Kidney glomerular epithelial cell (primary cell): ENCODE measurements around the gene IL1RN.
"Not testable (repeated sequence)": the region's sequence is repeated elsewhere in the genome, so short reads cannot be mapped to it uniquely, and the experiment has no call there.

Experiments
- DNase-seq: peaks from one replicate; lab custom pipeline; 2025; lab: John Stamatoyannopoulos, UW

The IL1RN gene, protein sequence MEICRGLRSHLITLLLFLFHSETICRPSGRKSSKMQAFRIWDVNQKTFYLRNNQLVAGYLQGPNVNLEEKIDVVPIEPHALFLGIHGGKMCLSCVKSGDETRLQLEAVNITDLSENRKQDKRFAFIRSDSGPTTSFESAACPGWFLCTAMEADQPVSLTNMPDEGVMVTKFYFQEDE

DNA sequence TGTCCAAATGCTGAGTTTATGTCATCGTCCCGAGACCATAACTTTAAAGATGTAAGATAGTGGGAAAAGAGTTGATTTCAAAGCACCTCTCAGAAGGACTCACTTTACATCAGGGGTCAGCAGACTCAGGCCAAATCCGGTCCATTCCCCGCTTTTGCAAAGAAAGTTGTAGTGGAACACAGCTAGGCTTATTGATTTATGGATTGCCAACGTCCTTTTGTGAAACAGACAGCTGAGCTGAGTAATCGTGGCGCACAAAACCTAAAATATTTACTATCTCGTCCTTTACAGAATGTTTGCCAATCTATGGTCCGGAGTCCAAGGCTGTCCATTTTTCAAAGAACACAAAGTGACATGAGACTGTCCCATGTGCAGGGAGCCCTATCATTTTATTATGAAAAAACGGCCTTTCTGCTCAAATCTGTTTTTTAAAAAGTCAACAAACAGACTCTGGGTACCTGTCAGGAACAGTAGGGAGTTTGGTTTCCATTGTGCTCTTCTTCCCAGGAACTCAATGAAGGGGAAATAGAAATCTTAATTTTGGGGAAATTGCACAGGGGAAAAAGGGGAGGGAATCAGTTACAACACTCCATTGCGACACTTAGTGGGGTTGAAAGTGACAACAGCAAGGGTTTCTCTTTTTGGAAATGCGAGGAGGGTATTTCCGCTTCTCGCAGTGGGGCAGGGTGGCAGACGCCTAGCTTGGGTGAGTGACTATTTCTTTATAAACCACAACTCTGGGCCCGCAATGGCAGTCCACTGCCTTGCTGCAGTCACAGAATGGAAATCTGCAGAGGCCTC, at the start of gene IL1RN:
TSS of gene IL1RN (plus strand) at position 754 of the 801 bp plus-strand sequence. CDS start at position 781, 27 bp downstream.
- no peak for DNase-seq

DNA sequence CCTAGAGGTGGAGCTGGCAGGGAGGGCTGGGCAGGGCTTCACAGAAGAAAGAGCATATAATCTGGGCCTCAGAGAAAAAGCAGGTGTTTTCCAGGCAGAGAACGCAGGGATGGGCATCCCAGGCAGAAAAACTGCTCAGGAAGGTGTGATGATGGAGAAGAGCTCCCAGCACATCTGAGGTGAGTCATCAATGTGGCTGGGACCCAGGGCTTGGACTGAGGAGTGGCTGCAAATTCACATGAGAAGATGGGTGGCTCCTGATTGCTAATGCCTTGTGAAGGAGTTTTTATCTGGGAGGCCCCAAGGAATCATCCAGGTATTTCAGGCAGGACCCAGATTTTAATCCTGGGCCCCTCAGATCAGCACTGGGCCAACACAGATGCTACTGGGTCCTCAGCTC, 49.5 kb upstream of the IL1RN start:
- peak; percentile 8 for DNase-seq

DNA sequence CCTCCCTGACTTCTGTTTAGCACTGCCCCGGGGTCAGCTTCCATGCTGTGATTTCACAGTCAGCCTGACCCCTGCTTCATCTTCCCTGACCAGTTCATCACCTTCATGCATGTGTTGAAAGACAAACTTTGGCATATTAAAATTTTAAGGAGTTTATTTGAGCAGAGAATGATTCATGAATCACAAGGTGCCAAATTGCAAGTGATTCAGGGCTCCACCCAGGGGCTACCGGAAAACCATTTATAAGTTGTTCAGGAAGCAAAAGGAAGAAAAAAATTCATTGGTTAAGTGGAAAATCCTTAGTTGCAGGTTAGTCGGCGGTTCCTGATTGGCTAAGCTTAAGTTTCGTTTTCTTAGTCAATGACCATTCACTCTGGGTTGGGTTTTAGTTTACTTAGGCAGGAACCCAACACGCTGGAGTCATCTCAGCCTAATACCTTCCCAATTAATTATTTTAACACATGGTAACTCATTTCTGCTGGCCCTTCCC, 49.0 kb upstream of the IL1RN start:
- peak; percentile 74 for DNase-seq

DNA sequence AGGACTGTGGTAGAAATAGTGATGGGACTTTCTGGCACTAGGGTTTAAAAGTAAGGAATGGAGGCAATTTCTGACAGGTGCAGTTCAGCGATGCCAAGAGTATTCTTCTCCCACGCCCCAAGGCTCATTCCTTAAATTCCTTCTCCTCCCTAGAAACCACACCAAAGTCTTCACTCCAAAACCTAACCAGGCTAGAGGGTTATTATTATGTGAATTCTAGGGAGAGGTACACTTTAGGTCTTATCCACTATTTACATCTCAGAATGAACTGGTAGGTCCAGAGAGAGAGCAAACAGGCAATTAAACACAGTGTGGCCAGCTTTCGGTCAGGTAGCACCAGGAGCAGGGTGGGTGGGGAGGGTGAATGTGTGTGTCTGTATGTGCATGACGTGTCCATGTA, 48.3 kb upstream of the IL1RN start:
- no peak for DNase-seq

DNA sequence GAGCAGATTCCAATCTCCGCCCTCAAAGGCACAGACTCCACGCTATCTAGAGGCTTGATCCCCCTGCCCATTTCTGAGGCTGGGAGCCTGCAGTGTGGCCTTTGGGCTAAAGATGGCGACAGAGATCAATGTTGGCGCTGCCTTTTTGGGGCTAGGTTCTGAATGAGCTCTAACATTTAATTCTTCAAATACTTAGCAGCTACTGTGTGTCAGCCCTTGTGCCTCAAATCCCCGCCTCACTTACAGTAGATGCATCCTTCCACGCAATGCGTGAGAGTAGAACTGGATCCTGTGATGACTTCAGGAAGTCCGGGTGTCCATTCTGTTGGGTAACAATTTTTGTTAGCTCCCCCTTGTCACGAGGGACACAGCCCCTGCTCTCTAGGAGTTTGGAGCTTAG, 47.3 kb upstream of the IL1RN start:
- DNase-seq = no peak

DNA sequence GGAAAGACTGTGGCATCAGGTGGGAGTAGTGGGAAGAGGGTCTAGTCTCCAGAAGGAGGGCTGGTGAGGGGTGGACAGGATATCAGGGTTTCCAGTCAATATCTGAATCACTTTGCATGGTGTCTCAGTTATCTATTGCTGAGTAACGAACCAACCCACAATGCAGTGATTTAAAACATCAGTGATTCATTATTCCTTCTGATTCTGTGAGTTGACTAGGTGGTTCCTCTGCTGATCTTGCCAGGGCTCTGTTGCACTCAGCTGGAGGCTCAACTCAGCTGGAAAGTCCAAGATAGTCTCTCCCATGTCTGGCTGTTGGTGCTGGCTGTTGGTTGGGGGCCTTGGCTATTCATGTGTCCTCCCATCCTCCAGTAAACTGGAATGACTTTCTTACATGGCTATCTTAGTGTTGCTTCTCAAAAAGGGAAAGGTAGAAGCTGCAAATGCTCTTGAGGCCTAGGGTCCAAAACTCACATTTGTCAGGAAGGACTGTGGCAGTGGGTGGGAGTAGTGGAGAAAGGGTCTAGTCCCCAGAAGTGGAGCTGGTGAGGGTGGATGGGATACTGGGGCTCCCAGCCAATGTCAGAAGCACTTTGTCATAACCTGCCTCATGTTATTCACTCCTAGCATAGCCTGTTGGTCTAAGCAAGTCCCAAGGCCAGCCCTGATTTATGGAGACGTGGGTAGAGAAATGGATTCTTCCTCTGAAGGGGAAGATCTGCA, 45.7 kb upstream of the IL1RN start:
- no peak for DNase-seq

DNA sequence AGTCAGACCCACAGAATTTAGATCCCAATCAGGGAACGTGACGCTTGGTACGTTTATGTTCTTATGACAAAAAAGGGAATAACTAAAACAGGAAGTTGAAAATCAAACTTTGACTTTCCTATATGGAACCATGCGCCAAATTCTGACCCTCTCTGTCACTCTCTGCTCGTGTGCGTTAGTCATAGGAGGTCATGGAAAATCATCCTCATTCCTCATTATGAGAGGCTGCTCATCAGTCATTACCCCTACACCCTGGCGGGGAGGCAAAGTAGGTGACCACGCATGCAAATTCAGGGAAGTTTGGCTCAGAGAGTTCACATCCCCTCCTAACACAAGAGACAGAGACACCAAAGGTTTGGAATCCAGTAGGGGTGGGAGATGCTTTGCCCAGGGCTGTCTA, 44.1 kb upstream of the IL1RN start:
- no peak for DNase-seq

DNA sequence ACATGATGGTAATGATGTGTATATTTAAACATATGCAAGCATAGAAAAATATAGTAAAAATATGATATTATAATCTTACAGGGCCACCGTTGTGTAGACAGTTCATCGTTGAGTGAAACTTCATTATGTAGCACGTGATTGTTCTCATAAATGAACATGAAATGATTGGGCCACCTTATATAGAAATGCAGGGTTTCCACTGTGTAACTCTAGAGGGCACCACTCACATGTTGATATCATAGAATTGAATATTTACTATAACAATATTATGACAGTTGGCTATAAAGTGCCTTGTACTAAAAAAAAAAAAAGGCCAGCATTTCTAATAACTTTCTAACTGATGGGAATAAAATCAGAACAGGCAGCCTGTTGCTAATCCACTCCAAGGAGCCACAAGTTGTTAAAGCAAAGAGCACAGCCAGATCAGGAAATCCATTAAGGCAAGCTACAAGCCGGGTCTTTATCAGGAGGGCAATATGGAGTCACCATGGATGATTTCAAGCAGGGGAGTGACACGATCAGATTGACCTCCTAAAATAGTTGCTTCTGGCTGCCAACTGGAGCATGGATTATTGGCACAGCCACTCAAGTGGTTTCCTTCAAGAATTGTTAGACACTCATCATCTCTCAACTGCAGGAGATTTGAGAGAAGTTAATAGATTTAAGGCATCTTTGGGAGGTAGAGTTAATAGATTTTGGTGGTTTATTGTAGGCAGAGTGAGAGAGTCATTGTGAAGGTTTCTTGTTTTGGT, 43.0 kb upstream of the IL1RN start:
- no peak for DNase-seq

DNA sequence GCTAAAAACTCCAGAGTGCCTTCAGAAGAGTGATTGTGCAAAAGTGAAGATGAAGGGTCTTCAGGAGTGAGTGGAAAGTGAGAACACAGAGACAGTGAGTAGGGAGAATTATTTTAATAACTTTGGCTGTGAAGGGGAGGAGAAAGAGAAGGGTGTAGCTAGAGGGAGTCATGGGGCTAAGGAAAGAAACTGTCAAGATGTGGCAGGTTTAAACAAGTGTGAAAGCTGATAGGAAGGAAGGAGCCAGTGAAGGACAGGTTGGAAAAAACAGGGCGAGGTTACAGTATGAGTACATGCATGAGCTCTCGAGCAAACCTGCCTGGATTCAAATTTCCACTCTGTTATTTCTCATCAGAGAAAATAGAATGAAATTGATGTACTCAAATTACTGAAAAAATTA, 41.9 kb upstream of the IL1RN start:
- no peak for DNase-seq

DNA sequence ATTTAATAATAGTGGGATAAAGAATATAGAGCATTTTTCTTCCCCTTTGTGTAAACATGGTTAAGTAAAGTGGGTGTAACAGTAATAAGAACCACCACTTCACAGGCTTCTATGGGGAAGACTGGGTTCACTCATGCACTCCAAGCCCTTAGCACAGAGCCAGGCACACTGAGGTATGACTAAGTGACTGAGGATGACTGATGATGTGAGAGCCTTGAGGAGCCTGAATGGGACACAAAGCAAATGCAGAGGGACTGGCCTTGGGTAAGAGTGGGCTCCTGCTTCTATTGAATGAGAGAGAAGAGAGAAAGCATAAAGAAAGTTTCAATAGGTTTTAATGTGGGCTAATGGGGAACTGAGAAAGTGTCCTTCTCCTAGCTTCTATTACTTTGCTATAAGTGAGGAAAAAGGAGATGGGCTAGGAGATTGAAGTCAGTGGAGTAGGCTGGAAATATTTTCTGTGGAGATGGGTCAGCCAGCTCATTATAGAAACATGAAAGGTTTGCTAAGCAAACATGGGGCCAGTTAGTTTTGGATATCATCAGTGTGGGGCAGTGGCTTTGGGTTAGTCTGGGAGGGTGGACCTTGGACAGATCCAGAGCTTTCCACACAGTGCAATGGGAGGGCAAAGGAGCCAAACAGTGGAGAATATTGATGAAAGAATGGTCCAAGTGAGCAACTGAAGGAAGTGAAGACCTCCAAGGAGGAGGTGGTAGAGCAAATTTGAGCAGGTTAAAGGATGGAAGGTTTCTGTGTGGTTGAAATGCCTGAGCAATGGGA, 39.0 kb upstream of the IL1RN start:
- DNase-seq = no peak

DNA sequence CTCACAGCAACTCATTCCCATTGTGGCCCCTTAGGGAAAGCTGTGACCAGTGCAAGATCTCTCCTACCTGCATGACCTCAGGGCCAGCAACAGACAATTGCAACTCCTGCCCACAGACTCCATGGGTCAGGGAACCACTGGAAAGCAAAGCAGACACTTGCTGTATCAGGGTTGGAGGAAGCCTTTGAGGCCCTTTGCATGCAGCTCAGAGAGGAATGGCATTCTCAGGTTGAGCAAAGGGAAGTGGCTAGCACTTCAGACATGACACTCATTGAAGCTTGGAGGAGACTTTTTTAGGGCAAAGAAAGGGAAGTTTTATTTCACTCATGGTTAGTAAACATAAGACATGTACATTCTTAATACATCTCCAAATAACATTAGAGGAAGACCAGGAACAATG, 37.5 kb upstream of the IL1RN start:
- no peak for DNase-seq

DNA sequence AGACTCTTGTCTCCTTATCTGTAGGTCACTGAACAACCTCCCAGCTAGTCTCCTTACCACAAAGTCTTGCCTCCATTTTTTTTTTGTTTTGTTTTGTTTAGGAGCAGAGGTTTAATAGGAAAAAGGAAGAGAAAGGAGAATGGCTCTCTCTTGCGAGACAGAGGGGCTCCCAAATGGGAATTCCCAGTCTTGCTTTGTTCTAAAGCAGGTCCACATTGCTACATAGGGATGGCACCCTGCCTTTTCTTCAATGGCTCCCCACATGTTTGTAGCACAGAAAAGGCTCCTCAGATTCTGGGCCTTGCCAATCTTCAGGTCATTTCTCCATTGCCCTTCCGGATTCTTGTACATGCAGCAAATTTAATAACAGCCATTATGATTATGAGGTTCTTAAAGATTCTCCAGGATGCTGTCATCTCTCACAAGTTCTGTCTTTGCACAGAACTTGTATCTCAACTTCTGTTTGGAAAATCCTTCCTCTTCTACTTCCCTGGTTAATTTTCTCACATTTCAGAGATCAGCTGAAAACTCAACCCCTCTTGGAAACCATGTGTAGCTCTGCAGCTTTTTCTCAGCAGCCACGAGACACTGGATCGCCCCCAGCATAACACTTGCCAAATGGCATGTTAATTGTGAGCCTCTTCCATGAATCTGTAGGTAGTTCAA, 36.0 kb upstream of the IL1RN start:
- DNase-seq = no peak

DNA sequence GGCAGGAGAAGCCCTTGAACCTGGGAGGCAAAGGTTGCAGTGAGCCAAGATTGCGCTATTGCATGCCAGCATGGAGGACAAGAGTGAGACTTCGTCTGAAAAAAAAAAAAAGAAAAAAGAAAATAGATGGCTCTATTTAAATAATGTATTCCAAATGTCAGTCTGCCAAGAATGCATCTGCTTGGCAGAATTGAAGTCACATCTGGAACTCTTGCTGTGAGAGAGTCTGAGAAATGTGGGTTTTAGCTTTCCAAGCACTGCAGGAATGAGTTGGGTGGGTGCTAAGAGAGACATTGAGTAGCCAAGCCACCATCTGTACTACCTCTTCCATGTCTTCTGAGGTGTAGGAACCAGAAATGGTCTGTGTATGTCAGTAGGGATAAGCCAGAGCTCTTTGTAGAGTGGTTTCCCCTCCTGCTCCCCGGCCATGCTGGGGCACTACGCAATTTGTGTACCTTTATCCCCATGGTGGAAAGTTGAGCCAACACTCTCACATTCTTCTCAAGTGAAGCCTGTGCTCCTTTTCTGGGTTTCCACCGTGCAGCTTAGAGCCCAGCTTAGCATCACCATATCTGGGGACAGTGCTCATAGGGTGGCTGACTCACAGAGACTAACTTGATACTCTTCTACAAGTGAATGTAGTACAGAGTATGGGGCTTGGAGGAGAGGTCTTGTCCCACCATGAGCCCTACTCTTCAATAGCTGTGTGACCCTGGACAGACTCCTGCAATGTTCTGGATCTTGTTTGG, 34.4 kb upstream of the IL1RN start:
- no peak for DNase-seq

DNA sequence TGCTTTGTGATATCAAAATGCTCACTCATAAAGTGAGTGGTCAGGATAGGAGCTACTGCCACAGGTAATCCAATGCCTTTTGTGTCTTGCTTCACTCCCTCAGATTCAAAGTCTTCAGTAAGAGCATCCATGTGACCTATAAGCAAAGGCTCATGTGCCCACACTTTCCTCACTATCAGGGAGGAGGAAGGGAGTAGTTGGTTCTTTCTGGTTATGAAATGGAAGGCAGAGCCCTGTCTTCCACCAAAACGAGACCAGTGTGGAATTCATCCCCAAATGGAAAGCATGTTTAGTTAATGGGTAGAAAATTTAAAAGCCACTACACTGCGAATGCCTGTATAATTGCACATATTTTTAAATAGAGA, 33.8 kb upstream of the IL1RN start:
- DNase-seq = no peak

DNA sequence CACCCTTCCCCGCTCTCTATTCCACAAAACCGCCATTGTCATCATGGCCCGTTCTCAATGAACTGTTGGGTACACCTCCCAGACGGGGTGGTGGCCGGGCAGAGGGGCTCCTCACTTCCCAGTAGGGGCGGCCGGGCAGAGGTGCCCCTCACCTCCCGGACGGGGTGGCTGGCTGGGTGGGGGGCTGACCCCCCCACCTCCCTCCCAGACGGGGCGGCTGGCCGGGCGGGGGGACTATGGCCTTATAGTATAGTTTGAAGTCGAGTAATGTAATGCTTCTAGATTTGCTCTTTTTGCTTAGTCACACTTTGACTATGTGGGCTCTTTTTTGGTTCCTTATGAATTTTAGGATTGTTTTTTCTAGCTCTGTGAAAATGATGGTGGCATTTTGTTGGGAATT, 31.1 kb upstream of the IL1RN start:
- not testable (repeated sequence) for DNase-seq

DNA sequence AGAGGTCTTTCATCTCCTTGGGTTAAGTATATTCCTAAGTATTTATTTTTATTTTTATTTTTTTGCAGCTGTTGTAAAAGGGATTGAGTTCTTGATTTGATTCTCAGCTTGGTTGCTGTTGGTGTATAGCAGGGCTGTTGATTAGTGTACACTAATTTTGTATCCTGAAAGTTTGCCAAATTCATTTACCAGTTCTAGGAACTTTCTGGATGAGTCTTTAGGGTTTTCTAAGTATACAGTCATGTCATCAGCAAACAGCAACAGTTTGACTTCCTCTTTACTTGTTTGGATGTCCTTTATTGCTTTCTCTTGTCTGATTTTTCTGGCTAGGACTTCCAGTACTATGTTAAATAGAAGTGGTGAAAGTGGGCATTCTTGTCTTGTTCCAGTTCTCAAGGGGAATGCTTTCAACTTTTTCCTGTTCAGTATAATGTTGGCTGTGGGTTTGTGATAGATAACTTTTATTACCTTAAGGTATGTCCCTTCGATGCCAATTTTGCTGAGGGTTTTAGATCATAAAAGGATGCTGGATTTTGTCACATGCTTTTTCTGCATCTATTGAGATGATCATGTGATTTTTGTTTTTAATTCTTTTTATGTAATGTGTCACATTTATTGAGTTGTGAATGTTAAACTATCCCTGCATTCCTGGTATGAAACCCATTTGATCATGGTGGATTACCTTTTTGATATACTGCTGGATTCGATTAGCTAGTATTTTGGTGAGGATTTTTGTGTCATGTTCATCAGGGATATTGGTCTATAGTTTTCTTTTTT, 30.4 kb upstream of the IL1RN start:
- not testable (repeated sequence) for DNase-seq

DNA sequence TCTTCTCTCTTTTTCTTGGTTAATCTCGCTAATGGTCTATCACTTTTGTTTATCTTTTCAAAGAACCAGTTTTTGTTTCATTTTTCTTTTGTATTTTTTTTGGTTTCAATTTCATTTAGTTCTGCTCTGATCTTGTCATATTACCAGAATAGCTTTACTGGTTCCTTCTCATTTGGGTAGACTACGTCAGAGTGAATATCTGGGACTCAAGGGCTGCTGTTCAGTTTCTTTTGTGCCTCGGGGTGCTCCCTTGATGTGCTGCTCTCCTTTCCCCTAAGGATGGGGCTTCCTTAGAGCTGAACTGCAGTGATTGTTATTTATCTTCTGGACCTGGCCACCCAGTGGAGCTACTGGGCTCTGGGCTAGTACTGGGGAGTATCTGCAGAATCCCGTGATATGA, 29.4 kb upstream of the IL1RN start:
- no peak for DNase-seq

DNA sequence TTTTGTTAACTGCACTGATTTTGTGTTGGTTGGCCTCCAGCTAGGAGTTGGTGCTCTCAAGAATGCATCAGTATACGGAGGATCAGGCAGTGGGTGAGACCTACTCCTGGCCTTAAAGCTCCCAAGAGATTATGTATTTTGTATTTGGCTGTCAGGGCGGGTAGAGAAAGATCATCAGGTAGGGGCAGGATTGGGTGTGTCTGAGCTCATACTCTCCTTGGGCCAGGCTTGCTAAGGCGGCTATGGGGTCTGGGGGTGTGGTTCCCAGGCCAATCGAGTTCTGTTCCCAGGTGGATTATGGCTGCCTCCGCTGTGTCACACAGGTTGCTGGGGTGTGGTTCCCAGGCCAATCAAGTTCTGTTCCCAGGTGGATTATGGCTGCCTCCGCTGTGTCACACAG, 28.9 kb upstream of the IL1RN start:
- DNase-seq = no peak

DNA sequence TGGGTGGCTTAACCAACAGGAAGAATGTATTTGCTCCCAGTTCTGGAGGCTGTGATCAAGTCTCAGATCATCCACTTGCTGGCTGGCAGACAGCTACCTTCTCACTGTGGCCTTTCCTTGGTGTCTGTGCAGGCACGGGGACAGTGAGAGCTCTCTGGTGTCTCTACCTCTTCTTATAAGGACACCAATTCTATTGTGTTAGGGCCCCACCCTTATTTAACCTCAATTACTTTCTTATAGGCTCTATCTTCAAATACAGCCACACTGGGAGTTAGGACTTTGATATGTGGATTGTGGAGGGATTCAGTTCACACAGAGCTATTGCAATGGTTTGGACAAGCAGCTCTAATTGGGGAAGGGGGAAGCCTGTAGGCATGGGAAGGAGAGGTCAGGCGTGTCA, 25.3 kb upstream of the IL1RN start:
- no peak for DNase-seq

DNA sequence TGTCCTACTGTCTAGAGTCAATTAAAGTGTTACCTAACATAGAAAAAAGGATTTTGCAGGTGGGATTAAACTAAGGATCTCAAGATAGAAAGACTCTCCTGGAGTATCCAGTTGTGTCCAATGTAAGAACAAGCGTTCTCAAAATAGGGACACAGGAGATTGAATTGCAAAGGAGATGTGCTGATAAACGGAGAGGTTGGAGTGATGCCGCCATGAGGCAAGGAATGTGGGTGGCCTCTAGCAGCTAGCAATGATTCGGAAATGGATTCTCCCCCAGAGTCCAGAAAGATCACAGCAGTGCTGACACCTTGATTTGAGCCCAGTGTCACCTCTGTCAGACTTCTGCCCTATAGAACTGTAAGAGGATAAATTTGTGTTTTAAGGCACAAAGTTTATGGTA, 24.1 kb upstream of the IL1RN start:
- no peak for DNase-seq
